Nephron progenitor cell (in vitro differentiated cells): ENCODE measurements around the gene TOMM40L.
"Not testable (repeated sequence)": the region's sequence is repeated elsewhere in the genome, so short reads cannot be mapped to it uniquely, and the experiment has no call there.

Source experiments
- DNase-seq: peaks from one replicate; pipeline ENCODE4 v3.0.0; 2021
- H3K27ac Mint-ChIP-seq: 2 replicates; pipeline ENCODE4 v1.8.0; 2021; ENCODE audit warnings: mild to moderate bottlenecking, moderate library complexity, mixed read lengths
- H3K27me3 Mint-ChIP-seq: 2 replicates; pipeline ENCODE4 v1.8.0; 2021; ENCODE audit warnings: mild to moderate bottlenecking, low read depth, mixed read lengths; ENCODE audit not compliant: poor library complexity
- H3K36me3 Mint-ChIP-seq: 2 replicates; pipeline ENCODE4 v1.8.0; 2021; ENCODE audit warnings: low read depth, mixed read lengths
- H3K4me1 Mint-ChIP-seq: 2 replicates; pipeline ENCODE4 v1.8.0; 2021; ENCODE audit warnings: mixed read lengths
- H3K4me3 Mint-ChIP-seq: 2 replicates; pipeline ENCODE4 v1.8.0; 2021; ENCODE audit warnings: mild to moderate bottlenecking, moderate library complexity, mixed read lengths
- H3K9me3 Mint-ChIP-seq: 2 replicates; pipeline ENCODE4 v1.8.0; 2021; ENCODE audit warnings: mild to moderate bottlenecking, moderate library complexity, mixed read lengths
- TF ChIP-seq, protein P1 (sequence below): fragments of 200-600 bp; sonication (generic); IDR thresholded peaks from 2 replicates; pipeline ENCODE4 v1.5.0; 2021; ENCODE audit warnings: antibody characterized with exemption

The TOMM40L gene

DNA sequence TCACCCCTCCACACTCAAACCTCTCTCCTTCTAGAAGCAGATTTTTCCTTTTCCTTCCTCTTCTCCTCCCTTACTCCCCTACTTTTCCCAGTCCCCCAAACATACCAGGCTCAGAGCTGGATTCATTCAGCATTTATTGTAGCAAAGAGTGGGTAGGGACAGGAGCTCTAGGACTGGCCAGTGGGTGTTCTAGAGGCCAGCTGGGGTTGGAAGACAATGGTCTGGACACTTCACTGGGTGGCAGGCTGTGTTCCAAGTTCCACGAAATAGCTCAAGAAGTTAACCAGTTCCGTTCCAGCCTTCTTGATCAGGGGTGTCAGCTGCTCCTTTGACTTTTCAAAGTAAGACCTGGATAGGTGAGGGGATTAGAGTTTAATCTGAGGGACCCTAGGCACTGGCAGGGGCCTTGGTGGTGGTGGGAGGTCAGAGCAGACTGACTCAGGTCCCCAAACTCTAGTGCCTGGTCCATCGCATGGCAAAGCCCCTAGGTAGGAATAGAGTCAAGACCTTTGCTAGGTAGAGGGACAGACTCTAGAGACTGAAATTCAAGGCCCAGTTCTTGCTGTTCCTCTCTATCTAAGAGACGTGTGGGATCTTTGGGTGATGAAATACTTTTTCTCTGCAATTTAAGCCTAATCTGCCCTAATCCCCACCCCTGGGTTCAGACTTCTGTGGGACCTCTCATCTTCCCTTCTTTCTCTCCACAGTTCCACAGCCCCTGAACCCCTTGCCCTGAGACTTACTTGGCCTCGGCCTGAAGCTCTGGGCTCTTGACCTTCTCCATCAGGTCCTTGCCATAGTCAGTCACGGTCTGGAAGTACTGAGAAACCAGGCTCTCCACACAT, 3.5 kb upstream of the TOMM40L start:
- TF ChIP-seq, protein P1, sequence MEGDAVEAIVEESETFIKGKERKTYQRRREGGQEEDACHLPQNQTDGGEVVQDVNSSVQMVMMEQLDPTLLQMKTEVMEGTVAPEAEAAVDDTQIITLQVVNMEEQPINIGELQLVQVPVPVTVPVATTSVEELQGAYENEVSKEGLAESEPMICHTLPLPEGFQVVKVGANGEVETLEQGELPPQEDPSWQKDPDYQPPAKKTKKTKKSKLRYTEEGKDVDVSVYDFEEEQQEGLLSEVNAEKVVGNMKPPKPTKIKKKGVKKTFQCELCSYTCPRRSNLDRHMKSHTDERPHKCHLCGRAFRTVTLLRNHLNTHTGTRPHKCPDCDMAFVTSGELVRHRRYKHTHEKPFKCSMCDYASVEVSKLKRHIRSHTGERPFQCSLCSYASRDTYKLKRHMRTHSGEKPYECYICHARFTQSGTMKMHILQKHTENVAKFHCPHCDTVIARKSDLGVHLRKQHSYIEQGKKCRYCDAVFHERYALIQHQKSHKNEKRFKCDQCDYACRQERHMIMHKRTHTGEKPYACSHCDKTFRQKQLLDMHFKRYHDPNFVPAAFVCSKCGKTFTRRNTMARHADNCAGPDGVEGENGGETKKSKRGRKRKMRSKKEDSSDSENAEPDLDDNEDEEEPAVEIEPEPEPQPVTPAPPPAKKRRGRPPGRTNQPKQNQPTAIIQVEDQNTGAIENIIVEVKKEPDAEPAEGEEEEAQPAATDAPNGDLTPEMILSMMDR = no peak
- Mint-ChIP-seq H3K27ac (no peak overlapping the region), H3K4me1 (peaks cover 61% of the 10 kb centered on the region), H3K27me3 (peaks cover 10% of the 10 kb centered on the region), H3K4me3 (no peak overlapping the region), H3K9me3 (no peaks in the 10 kb centered on the region), H3K36me3 (no peaks in the 10 kb centered on the region)
- DNase-seq = no peak

DNA sequence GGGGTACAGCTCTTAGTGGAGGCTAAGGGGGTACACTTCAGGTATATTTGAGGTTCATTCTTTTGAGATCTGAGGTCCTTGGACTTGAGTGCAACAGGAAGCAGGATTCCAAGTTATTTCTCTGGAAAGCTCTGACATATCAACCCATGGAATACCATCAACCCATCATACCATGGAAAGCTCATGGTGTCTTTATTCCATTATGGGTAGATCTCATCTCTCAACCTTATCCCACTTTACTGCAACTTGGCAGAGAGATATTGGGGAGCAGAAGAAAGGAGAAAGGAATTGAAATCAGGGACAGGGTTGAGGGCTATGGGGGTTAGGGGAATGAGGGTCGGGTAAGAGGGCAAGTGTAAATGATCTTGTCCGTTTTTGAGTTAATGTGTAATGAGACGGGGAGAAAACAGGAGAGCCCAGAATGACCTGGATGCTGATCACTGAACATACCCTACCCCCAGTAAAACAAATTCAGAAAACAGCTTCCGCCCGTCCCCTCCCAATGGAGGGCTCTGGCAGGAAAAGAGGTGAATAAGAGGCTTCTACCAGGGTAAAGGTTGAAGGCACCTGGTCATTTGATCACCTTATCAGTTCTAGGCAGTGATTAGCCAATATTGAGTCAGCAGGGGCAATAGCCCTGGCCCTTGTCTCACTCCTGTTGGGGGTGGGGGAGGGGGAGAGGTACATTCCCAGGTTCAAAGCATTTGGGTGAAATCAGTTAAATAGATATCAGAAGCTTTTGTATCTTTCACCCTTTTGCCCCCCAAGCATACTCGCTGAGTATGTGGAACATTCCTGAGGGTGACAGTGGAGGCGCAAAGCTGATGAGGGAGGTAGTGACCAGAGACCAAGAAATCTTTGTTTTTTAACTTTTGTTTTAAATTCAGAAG, 1.8 kb upstream of the TOMM40L start:
- no peak for DNase-seq
- H3K36me3 Mint-ChIP-seq = peaks cover 6% of the 10 kb centered on the region
- no peak overlapping the region for H3K4me3 Mint-ChIP-seq
- H3K27ac Mint-ChIP-seq = no peak overlapping the region
- H3K4me1 Mint-ChIP-seq = peaks cover 52% of the 10 kb centered on the region
- H3K9me3 Mint-ChIP-seq = no peaks in the 10 kb centered on the region
- TF ChIP-seq, protein P1 = no peak
- peaks cover 14% of the 10 kb centered on the region for H3K27me3 Mint-ChIP-seq

DNA sequence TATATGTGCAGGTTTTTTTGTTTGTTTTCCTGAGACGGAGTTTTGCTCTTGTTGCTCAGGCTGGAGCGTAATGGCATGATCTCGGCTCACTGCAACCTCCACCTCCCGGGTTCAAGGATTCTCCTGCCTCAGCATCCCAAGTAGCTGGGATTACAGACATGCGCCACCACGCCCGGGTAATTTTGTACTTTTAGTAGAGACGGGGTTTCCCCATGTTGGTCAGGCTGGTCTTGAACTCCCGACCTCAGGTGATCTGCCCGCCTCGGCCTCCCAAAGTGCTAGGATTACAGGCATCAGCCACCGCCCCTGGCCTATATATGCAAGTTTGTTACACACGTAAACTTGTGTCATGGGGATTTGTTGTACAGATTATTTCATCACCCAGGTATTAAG, 1.2 kb upstream of the TOMM40L start:
- DNase-seq, H3K27ac Mint-ChIP-seq, H3K36me3 Mint-ChIP-seq, H3K4me3 Mint-ChIP-seq, H3K9me3 Mint-ChIP-seq: not testable (repeated sequence)
- Mint-ChIP-seq H3K27me3 (peaks cover 14% of the 10 kb centered on the region), H3K4me1 (peaks cover 47% of the 10 kb centered on the region)

DNA sequence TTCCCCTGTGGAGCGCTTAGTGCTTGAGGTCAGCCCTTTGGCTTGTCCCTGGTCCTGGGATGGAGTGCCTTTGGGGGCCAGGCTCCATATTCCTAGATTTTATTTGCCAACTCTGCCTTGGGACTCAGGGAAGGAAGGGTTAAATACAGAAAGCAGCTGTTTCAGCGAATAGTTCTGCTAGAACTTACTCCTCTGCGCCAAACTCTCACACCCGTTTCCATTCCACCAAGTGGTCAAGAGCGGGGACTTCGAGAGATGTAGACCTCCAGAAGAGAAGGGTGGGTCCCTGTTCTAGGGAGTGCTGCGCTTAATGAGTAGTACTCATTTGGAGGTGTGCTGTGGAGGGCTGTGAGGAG, 704 bp upstream of the TOMM40L start:
- TF ChIP-seq, protein P1 = no peak

DNA sequence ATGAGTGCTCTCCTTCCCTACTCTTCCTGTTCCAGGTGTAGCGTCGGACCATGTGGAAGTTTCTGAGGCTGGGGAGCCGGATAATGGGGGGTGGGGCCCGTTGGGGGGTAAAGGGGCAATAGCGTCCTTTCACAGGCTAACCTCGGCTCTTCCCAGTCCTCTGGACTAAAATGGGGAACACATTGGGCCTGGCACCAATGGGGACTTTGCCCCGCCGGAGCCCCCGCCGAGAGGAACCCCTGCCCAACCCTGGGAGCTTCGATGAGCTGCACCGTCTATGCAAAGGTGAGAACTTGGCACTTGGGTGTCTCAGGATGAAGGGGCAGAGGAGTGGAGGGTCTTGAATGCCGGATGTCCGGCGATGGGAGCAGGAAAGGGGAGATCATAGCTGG, 456 bp downstream of the TOMM40L start:
- Mint-ChIP-seq H3K27me3 (peaks cover 14% of the 10 kb centered on the region), H3K4me3 (peak overlapping the region; percentile 98), H3K9me3 (no peaks in the 10 kb centered on the region), H3K27ac (peak overlapping the region; percentile 38), H3K4me1 (peaks cover 41% of the 10 kb centered on the region), H3K36me3 (peaks cover 11% of the 10 kb centered on the region)
- TF ChIP-seq, protein P1 = no peak
- no peak for DNase-seq

More for the DNA sequence above, 704 bp upstream of the TOMM40L start:
- peaks cover 8% of the 10 kb centered on the region for H3K36me3 Mint-ChIP-seq
- DNase-seq = no peak
- H3K9me3 Mint-ChIP-seq = no peaks in the 10 kb centered on the region
- peak overlapping the region; percentile 31 for H3K4me3 Mint-ChIP-seq
- peaks cover 14% of the 10 kb centered on the region for H3K27me3 Mint-ChIP-seq
- peaks cover 42% of the 10 kb centered on the region for H3K4me1 Mint-ChIP-seq
- no peak overlapping the region for H3K27ac Mint-ChIP-seq

DNA sequence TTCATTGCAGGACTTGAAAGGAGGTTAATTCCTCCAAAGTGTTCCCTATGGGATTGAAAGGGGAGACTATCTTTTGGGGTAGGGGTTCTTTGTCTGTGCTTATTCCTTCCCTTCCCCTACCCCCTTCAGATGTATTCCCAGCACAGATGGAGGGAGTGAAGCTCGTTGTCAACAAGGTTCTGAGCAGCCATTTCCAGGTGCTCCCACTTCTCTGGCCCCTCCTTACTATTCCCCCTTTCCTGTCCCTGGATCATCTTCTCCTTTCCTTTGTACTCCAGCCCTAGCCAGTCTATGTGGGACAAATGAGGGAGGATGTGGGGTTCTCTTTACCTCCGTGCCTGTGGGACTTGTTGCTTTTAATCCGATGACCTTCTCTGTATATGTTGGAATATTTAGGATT, 899 bp downstream of the TOMM40L start:
- peak overlapping the region; percentile 98 for H3K4me3 Mint-ChIP-seq
- no peaks in the 10 kb centered on the region for H3K9me3 Mint-ChIP-seq
- no peak for DNase-seq
- TF ChIP-seq, protein P1 = no peak
- H3K27me3 Mint-ChIP-seq = peaks cover 14% of the 10 kb centered on the region
- peaks cover 41% of the 10 kb centered on the region for H3K4me1 Mint-ChIP-seq
- peaks cover 11% of the 10 kb centered on the region for H3K36me3 Mint-ChIP-seq
- H3K27ac Mint-ChIP-seq = peak overlapping the region; percentile 38
